ENCODE measurements around the gene MYO5A.

DNA sequence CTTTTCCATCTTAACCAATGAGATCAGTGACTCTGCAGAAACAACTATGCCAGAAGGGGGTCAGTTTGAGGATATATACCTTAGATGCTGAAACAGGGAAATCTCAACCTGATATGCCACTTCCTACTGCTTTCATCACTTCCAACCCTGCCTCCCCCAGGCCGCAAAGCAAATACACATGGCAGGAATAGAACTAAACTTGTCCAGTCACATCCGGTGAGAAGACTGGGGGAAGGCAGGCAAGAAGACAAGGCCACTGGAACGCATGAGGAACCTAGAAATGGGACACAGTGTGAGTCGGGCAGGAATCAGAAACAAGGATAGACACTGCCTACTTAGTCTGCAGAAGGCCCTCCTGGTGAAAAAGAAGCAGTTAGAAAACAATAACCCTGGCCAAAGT is 90.6 kb downstream of the MYO5A start:
- TF ChIP-seq CTCF (IDR thresholded peaks at IDR 0.05; ENCODE audit: low read length) (no peak), EZH2 (IDR thresholded peaks at IDR 0.05; ENCODE audit: borderline replicate concordance, low read length) (no peak)
